Liver (tissue), 9 donors: ENCODE results near the gene DNAJC6. TPM values are rescaled to one million over a fixed set of nuclear protein-coding genes. Genes with fewer than 3 reads are reported as not detected.
A peak's percentile ranks its signal among the peaks of the same experiment; 100 is the strongest.

Experiments used
- DNase-seq: peaks from one replicate; pipeline ENCODE4 v3.0.0-alpha.2; 2017; ENCODE audit warnings: low spot score
- H3K27ac ChIP-seq, 2 donors: one replicate each; pipeline ENCODE4 v1.7.0; 2013; ENCODE audit warnings: inconsistent platforms in 2 of 2, low read length in 2 of 2, control low read depth in 1 of 2, low read depth in 1 of 2, mild to moderate bottlenecking in 1 of 2
- H3K27me3 ChIP-seq, 4 donors: one replicate each; pipeline versions ENCODE4 v1.6.1 to v1.7.0; 2013; ENCODE audit warnings: low read length in 3 of 4, inconsistent platforms in 1 of 4, mild to moderate bottlenecking in 1 of 4, moderate library complexity in 1 of 4; ENCODE audit not compliant: control insufficient read depth in 4 of 4, insufficient read depth in 4 of 4
- H3K36me3 ChIP-seq, 4 donors: one replicate each; pipeline versions ENCODE4 v1.6.1 to v1.7.0; 2013; ENCODE audit warnings: low read length in 3 of 4, mild to moderate bottlenecking in 3 of 4, low read depth in 1 of 4, moderate library complexity in 1 of 4; ENCODE audit not compliant: control insufficient read depth in 4 of 4, insufficient read depth in 3 of 4
- H3K4me1 ChIP-seq, 4 donors: one replicate each; pipeline versions ENCODE4 v1.6.1 to v1.7.0; 2013; ENCODE audit warnings: low read length in 3 of 4, mild to moderate bottlenecking in 3 of 4, moderate library complexity in 1 of 4; ENCODE audit not compliant: control insufficient read depth in 4 of 4, insufficient read depth in 4 of 4
- H3K4me3 ChIP-seq, 3 donors: one replicate each; pipeline versions ENCODE4 v1.6.1 to v1.7.0; 2013; ENCODE audit warnings: low read length in 3 of 3, control low read depth in 1 of 3, low read depth in 1 of 3, mild to moderate bottlenecking in 1 of 3
- H3K9ac ChIP-seq, 2 donors: one replicate each; pipeline ENCODE4 v1.7.0; 2013; ENCODE audit warnings: low read length in 2 of 2, mild to moderate bottlenecking in 2 of 2, moderate library complexity in 2 of 2, control low read depth in 1 of 2, low read depth in 1 of 2
- H3K9me3 ChIP-seq, 4 donors: one replicate each; pipeline versions ENCODE4 v1.6.1 to v1.7.0; 2013; ENCODE audit warnings: low read length in 3 of 4; ENCODE audit not compliant: control insufficient read depth in 4 of 4
- ATF3 ChIP-seq: IDR thresholded peaks from 2 replicates; pipeline ENCODE4 v1.6.1; 2016; ENCODE audit warnings: antibody characterized with exemption
- EGR1 ChIP-seq, 2 donors: IDR thresholded peaks; 2 replicates each; pipeline ENCODE4 v1.6.1; 2016 to 2018; ENCODE audit warnings: antibody characterized with exemption in 2 of 2, low read depth in 2 of 2
- FOXA1 ChIP-seq: IDR thresholded peaks from 2 replicates; pipeline ENCODE4 v1.6.1; 2016; ENCODE audit warnings: antibody characterized with exemption
- FOXA2 ChIP-seq: IDR thresholded peaks from 2 replicates; pipeline ENCODE4 v1.6.1; 2016; ENCODE audit warnings: antibody characterized with exemption
- GABPA ChIP-seq, 2 donors: IDR thresholded peaks in 1 of 2; conservative IDR thresholded peaks in 1 of 2; 2 replicates each; pipeline ENCODE4 v1.6.1; 2016; ENCODE audit warnings: antibody characterized with exemption in 2 of 2, mild to moderate bottlenecking in 1 of 2, moderate library complexity in 1 of 2
- HNF4A ChIP-seq, 2 donors: conservative IDR thresholded peaks; 2 replicates each; pipeline ENCODE4 v1.6.1; 2016; ENCODE audit warnings: antibody characterized with exemption in 2 of 2, mild to moderate bottlenecking in 2 of 2
- HNF4G ChIP-seq: IDR thresholded peaks from 2 replicates; pipeline ENCODE4 v1.6.1; 2016; ENCODE audit warnings: antibody characterized with exemption
- JUND ChIP-seq, 2 donors: IDR thresholded peaks; 2 replicates each; pipeline ENCODE4 v1.6.1; 2016; ENCODE audit warnings: antibody characterized with exemption in 2 of 2
- MAX ChIP-seq: IDR thresholded peaks from 2 replicates; pipeline ENCODE4 v1.6.1; 2016; ENCODE audit warnings: antibody characterized with exemption
- NR2F2 ChIP-seq: IDR thresholded peaks from 2 replicates; pipeline ENCODE4 v1.6.1; 2016; ENCODE audit warnings: antibody characterized with exemption
- RAD21 ChIP-seq, 2 donors: IDR thresholded peaks; 2 replicates each; pipeline ENCODE4 v1.6.1; 2016; ENCODE audit warnings: antibody characterized with exemption in 2 of 2, mild to moderate bottlenecking in 2 of 2
- RXRA ChIP-seq, 2 donors: IDR thresholded peaks; 2 replicates each; pipeline ENCODE4 v1.6.1; 2017 to 2018; ENCODE audit warnings: antibody characterized with exemption in 2 of 2, mild to moderate bottlenecking in 1 of 2
- SP1 ChIP-seq: IDR thresholded peaks from 2 replicates; pipeline ENCODE4 v1.6.1; 2018; ENCODE audit warnings: antibody characterized with exemption, mild to moderate bottlenecking
- TAF1 ChIP-seq: conservative IDR thresholded peaks from 2 replicates; pipeline ENCODE4 v1.6.1; 2016; ENCODE audit warnings: antibody characterized with exemption, mild to moderate bottlenecking
- YY1 ChIP-seq: IDR thresholded peaks from 2 replicates; pipeline ENCODE4 v1.6.1; 2016; ENCODE audit warnings: antibody characterized with exemption, mild to moderate bottlenecking
- ZBTB33 ChIP-seq: IDR thresholded peaks from 2 replicates; pipeline ENCODE4 v1.6.1; 2016; ENCODE audit warnings: antibody characterized with exemption
- WGBS: extraction: QIAGEN DNeasy Blood & Tissue Kit; methylation state at CpG from one replicate; pipeline ENCODE4 v1.1.7; 2013; 5-methylcytosine and 5-hydroxymethylcytosine counted together
- polyA plus RNA-seq, 2 donors: library from polyadenylated mRNA; stranded (reverse) in 1 of 2; unstranded in 1 of 2; fragments of 200-250 nt in 1 of 2; fragments of >200 nt in 1 of 2; fragmentation: Nextera tagmentation in 1 of 2; extraction: Ambion mirVana in 1 of 2; gene quantifications; one replicate each; pipeline versions ENCODE4 v1.2.1 to v1.2.3, GENCODE V29; 2013 to 2015
- total RNA-seq, 2 donors: library from RNA; depleted of rRNA; stranded (reverse); fragments of >200 nt; gene quantifications; one replicate each; pipeline ENCODE4 v1.2.3, GENCODE V29; 2014
- TF ChIP-seq, protein P1 (sequence below): fragments of 150-350 bp; IDR thresholded peaks from 2 replicates; pipeline ENCODE4 v1.5.1; 2017; ENCODE audit warnings: improper control_type of control experiment, low read depth, low read length; ENCODE audit not compliant: missing input control
- TF ChIP-seq, protein P2 (sequence below): IDR thresholded peaks from 2 replicates; pipeline ENCODE4 v1.6.1; 2016; ENCODE audit warnings: antibody characterized with exemption, mild to moderate bottlenecking
- donor health status: healthy.
- donor health status: healthy.
- donor health status: healthy.
- donor health status: healthy.
- donor health status: healthy.

The DNAJC6 gene
- total and polyA plus RNA-seq, 4 donors = 0.15 to 35.0 (median 0.30) TPM

DNA sequence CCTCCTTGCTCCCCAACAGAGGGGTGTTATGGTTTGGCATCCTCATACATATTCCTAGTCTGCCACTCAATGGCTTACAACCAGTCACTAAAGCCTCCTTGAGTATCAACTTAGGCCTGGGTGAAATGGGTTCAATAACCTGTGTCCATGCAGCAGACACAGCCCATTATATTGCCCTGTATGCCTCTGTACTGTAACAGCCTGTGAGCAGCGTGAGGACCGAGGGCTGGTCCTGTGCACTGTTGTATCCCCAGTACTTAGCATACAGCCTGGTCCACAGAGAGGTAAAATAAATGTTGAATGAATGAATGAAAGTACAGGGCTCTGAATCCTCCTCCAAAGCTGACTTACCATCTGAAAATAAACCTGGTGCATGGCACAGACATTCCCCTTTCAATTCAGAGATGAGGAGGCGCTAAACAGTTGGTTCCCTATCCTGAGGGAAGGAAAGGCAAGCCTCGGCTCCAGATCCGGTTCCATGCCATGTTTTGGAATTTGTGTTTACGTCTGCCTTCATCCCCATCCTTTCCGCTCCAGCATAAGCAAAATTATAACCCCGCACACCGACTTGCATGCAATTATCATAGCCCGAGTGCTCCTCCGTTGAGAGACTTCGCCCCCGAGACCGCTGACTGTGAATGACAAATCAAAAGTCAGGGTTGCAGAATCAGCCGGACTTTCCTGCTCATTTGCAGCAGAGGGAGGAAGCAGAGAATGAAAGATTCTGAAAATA is 45.0 kb upstream of the DNAJC6 start:
- Histone ChIP-seq H3K27ac (no peak overlapping the region), H3K9me3 (no peaks in the 10 kb centered on the region), H3K9ac (no peak overlapping the region), H3K4me3 (no peak overlapping the region), H3K27me3 (peaks cover 0 to 6% (median 1%) of the 10 kb centered on the region in 4 donors), H3K36me3 (no peaks in the 10 kb centered on the region), H3K4me1 (peaks cover 4 to 14% (median 11%) of the 10 kb centered on the region in 4 donors)
- WGBS = 17% methylated on average over 15 of the region's 15 CpGs
- TF ChIP-seq JUND (IDR thresholded peaks at IDR 0.05) (no peak), HNF4G (no peak), MAX (no peak), NR2F2 (no peak), RXRA (IDR thresholded peaks at IDR 0.05) (no peak), RAD21 (IDR thresholded peaks at IDR 0.05) (no peak), HNF4A (conservative IDR thresholded peaks at IDR 0.05) (no peak), ZBTB33 (no peak), SP1 (no peak), FOXA1 (no peak)
- TF ChIP-seq, protein P1, sequence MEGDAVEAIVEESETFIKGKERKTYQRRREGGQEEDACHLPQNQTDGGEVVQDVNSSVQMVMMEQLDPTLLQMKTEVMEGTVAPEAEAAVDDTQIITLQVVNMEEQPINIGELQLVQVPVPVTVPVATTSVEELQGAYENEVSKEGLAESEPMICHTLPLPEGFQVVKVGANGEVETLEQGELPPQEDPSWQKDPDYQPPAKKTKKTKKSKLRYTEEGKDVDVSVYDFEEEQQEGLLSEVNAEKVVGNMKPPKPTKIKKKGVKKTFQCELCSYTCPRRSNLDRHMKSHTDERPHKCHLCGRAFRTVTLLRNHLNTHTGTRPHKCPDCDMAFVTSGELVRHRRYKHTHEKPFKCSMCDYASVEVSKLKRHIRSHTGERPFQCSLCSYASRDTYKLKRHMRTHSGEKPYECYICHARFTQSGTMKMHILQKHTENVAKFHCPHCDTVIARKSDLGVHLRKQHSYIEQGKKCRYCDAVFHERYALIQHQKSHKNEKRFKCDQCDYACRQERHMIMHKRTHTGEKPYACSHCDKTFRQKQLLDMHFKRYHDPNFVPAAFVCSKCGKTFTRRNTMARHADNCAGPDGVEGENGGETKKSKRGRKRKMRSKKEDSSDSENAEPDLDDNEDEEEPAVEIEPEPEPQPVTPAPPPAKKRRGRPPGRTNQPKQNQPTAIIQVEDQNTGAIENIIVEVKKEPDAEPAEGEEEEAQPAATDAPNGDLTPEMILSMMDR = no peak
- no peak for DNase-seq

- Histone ChIP-seq H3K4me3 (peak overlapping the region; percentile 41 to 56 (median 49)), H3K9ac (no peak overlapping the region), H3K27me3 (peaks cover 0 to 6% (median 1%) of the 10 kb centered on the region in 4 donors), H3K4me1 (peaks cover 4 to 14% (median 11%) of the 10 kb centered on the region in 4 donors), H3K9me3 (no peaks in the 10 kb centered on the region), H3K36me3 (no peaks in the 10 kb centered on the region), H3K27ac (no peak overlapping the region)
- TF ChIP-seq ATF3 (no peak), HNF4A (conservative IDR thresholded peaks at IDR 0.05) (no peak), GABPA (IDR thresholded peaks at IDR 0.05 in 1 of 2, conservative IDR thresholded peaks at IDR 0.05 in 1 of 2) (no peak), ZBTB33 (no peak), HNF4G (no peak), MAX (no peak), RAD21 (IDR thresholded peaks at IDR 0.05) (no peak), NR2F2 (no peak), YY1 (no peak), EGR1 (IDR thresholded peaks at IDR 0.05; ENCODE audit: low read depth in 2 of 2) (no peak), RXRA (IDR thresholded peaks at IDR 0.05) (no peak), FOXA2 (no peak), TAF1 (no peak), SP1 (no peak), FOXA1 (no peak), JUND (IDR thresholded peaks at IDR 0.05) (no peak)
- TF ChIP-seq, protein P1 = no peak
- TF ChIP-seq, protein P2, sequence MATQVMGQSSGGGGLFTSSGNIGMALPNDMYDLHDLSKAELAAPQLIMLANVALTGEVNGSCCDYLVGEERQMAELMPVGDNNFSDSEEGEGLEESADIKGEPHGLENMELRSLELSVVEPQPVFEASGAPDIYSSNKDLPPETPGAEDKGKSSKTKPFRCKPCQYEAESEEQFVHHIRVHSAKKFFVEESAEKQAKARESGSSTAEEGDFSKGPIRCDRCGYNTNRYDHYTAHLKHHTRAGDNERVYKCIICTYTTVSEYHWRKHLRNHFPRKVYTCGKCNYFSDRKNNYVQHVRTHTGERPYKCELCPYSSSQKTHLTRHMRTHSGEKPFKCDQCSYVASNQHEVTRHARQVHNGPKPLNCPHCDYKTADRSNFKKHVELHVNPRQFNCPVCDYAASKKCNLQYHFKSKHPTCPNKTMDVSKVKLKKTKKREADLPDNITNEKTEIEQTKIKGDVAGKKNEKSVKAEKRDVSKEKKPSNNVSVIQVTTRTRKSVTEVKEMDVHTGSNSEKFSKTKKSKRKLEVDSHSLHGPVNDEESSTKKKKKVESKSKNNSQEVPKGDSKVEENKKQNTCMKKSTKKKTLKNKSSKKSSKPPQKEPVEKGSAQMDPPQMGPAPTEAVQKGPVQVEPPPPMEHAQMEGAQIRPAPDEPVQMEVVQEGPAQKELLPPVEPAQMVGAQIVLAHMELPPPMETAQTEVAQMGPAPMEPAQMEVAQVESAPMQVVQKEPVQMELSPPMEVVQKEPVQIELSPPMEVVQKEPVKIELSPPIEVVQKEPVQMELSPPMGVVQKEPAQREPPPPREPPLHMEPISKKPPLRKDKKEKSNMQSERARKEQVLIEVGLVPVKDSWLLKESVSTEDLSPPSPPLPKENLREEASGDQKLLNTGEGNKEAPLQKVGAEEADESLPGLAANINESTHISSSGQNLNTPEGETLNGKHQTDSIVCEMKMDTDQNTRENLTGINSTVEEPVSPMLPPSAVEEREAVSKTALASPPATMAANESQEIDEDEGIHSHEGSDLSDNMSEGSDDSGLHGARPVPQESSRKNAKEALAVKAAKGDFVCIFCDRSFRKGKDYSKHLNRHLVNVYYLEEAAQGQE = no peak
- 9% methylated on average over 7 of the region's 7 CpGs for WGBS
- DNase-seq = no peak
Measured at GRCh38 chr1:65265296-65265650, 44.1 kb upstream of the DNAJC6 start.
